Glomerular visceral epithelial cell (primary cell): ENCODE results near the gene TTPAL.

ENCODE experiments used
- DNase-seq: peaks from one replicate; pipeline ENCODE4 v3.0.0-alpha.2; 2016; ENCODE audit errors: extremely low spot score

The TTPAL gene

DNA sequence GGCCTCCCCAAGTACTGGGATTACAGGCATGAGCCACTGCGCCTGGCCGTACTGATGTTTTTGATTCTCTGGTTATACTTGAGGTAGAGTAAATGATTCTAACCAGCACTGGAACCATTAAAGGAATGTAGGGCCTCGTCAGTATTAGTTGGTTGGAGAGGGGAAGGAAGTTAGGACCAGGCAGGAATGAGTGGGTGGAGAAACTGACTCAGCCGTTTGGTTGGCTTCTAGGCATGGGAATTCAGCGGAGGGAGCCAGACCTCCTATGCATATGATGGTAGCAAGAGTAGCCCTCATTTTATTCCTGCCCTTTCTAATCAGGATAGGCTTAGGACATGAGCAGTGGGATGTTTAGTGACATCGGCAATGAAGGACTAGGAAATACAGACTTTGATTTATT, 65.2 kb downstream of the TTPAL start:
- no peak for DNase-seq

DNA sequence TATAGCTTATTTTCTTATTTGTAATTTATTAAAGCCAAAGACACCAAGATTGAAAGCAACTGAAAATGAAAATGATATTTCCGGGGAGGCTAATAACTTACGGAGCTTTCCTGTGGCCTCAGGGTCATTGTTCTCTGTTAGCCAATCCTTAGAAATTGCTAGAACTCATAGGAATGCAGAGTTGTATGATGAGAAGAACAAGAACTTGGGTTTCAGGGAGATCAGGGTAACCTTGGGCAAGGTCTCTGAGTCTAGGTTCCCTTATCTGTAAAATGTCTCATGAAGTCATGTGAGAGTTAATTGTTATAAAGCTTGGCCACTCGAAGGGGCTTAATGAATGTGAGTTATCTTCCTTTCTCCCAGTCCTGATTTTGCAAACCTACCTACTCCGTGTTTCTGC, 66.3 kb downstream of the TTPAL start:
- no peak for DNase-seq

DNA sequence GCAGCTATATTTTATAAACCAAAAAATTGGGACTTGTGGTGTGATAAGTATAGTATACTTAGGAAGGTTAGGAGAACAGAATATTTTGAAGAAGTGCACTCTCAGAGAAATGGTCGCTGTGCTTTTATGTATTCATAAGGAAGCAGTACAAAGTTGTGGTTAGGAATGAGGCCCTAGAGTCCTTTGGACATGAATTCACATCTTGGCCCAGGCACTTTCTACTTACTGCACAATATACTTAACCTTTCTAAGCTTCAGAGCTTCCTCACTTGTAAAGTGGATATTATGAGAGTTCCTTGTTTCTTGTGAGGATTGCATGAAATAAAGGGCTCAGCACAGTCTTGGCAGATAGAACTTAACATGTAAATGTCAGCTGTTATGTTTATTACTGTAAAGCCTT, 67.2 kb downstream of the TTPAL start:
- DNase-seq: no peak

DNA sequence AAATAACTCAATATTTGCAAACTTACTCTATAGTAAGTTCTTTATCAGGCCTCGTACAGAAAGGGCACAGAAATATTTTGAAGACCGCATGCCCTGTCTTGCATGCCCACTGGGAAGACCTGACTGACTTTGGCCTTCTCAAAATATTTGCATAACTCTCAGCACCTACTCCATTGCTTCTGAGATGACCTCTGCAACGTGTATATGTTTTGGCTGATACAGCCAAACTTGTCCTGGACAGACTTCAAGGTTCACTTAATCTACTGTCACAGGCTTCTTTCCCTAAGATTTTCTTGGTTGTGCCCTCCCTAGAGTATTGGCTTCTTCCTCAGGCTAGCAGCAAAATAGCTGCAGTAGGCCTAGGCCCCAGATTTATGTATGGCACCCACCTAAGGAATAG, 67.7 kb downstream of the TTPAL start:
- DNase-seq: no peak
